Glomerular visceral epithelial cell (primary cell): ENCODE results near the gene ZNF385A.

Source experiments
- DNase-seq: peaks from one replicate; pipeline ENCODE4 v3.0.0-alpha.2; 2016; ENCODE audit errors: extremely low spot score

The ZNF385A gene

DNA sequence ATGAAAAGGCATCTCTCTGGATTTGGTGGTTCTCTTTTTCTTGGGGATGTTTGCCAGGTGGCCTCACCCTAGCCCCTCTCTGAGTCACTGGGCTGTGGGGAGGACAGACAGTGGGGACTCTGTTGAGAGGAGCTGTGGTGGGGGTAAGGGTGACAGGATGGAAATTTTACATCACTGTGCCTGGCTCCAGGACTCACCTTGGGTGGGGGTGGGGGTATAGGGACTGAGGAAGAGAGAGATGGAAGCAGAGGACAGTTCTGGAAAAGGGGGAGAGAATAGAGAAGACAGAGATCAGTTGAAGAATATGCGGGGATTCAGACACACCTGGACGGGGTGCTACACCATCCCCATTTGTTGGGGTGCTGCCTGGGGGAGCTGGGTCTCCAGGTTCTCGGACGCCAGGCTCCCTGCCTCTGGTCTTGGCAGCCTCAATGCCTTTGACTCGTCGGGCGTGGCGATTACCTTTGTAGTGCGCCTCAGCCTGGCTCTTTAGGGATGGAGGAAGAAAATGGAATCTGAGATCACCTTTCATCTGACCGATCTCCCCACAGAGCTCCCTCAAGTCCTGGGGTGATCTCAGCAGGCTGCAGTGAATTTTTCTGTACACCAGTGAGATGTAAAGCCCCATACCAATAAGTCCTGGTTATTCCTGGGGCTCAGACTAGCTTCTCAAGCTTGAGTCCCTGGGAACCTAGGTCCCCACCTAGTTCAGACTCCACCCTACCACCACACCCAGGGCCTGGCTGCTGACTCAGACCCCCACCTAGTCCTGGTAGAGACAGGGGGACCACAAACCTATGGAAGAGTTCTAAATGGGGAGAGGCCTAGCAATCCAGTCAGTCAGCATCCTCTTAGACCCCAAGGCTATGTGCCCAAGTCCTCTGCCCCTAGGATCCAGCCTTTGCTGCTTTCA lies 10.6 kb downstream of the ZNF385A start:
- DNase-seq = no peak

DNA sequence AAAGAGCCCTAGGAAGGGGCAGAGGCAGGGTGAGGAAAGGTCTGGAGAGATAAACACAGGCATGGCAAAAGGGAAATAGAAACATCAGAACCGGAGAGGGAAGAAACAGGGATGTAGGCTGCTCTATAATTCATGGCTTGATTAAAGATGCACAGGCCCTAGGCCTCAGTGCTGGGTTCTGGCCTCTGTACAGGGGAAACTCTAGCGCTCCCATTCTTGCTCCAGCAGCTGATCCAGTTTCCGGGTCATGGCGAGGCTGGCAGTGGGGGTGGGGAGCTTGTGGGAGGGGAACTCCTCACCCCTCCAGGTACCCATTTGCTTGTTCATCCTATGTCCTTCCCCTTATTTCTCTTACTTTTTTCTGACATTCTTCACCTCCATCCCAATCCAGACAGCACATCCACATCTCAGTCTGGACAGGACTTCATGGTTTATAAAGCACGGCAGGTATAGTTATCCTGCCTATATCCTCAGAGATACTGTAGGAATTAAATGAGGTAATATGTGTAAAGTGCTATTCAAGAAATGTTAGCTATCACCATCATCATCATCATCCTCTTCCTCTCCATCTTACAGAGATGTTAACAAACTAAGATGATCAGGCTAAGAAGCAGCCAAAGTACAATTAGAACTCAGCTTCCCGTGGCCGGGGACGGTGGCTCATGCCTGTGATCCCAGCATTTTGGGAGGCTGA lies 12.3 kb downstream of the ZNF385A start:
- no peak for DNase-seq

DNA sequence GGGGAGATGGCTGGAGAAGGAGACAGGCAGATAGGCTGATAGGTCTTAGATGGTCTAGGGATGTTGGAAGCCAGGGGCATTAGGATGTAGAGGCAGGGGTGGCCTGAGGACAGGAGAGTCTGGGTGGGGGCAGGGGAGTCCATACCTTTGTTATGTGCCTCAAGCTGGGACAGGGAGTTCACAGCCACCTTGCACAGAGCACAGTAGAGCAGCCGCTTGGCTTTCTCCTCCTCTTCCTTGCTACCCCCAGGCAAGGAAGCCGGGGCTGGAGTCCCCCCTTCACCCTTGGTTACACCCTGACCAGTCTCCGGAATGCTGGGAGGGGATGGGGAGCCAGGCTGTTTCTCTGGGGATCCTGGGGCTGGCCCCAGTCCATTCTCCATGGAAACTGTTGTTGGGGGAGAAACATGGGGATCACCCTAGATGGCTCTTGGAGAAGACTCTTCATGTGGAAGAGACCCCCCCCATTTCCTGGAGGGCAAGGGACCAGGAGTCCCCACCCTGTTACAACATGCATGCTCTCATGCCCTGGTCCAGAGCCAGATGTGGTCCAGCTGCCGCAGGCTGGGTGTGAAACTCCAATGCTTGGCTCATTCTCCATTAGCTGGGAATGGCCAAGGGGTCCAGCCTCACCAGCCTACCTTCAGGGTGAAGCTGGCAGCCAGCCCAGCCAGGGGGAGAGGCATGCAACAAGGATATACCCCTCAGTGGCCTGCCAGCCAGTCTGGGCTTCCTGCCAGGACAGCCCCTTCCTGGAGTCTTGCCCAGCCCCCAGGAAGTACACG lies 13.0 kb downstream of the ZNF385A start:
- peak; percentile 75 for DNase-seq

DNA sequence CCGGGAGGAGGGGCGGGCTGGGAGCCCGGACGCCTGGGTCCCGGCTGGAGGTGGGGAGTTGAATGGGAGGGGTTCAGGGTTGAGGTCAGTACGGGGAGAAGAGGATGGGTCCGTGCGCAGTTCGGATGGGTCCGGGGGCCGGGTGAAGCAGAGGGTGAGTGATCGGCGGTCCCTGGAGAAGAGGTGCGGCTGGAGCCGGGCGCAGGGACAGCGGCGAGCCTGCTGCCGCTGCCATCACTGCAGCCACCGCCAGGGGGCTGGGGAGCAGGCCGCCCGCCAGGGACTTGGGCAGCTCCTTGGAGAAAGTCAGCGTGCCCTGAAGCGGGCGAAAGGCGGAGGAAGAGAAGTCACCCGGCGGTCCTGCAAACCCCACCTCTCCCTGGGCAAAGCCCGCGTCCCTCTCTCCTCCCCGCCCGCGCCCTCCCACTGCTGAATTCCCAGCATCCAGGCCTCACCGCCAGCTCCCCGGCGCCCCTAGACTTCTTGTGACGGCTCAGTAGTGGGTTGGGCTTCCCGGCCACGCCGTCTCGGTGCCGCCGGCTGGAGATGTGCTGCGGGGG lies 14.3 kb downstream of the ZNF385A start:
- peak; percentile 86 for DNase-seq

DNA sequence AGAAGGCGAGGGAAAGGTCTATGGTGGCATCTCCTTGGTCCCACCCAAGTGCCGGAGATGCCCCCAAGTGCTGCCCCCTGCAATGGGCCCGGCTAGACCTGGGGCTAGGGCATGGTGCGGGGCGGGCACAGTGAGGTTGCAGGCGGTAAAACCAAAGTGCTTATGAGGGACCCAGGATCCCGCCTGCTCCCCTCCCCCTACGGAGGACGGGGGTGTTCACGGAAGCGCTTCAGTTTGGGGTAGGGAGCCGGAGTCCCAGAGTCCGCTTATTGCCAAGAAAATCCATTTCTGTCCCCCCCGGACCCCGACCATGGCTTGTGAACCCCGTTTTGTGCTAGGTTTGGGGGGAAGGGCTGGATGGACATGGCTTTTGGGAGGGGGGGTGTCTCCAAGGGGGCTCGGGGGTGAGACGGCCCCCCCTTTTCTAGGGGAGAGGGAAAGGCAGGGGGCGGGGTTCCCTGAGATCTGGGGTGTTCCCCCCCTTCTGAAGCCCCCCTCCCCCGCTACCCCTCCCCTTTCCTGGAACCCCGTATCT lies 14.9 kb downstream of the ZNF385A start:
- no peak for DNase-seq

DNA sequence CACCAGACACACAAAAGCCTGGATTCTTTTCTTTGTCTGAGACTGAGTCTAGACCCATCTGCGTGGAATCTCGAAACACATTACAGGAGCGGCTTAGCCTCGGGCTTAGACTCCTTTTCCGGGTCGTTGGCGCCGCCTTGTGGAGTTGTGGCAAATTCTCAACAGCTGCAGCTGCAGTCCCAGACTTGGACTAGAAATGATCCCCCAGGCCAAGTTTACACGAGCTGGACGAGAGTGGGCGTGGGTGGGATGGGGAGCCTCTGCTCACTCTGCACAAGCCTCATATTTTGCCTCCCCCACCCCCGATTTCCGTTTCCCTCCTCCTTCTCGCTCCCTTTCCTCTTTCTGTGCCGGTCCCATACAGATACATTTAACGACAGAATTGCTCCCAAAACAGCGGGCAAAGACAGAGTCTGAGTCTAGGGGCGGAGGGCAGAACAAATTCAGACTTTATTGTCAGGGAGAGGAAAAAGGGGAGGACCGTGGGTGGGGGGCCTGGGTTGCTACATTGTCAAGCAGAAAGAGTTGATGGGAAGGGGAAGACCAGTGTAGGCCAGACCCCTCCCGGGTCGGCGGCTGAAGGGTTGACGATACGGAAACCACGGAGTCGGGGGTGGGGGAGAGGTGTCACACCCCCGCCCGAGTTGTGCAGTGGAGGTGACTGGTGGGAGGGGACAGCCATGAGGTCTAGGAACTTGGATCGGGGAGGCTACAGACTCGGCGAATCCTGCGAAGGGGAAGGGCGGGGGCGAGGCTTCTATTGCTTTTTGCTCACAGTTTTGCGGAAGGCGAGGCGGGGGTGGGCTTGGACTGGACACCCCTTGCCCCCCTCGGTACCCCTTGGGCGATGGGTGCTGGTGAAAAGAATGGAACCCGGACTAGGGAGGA lies 15.6 kb downstream of the ZNF385A start:
- DNase-seq = peak; percentile 83

DNA sequence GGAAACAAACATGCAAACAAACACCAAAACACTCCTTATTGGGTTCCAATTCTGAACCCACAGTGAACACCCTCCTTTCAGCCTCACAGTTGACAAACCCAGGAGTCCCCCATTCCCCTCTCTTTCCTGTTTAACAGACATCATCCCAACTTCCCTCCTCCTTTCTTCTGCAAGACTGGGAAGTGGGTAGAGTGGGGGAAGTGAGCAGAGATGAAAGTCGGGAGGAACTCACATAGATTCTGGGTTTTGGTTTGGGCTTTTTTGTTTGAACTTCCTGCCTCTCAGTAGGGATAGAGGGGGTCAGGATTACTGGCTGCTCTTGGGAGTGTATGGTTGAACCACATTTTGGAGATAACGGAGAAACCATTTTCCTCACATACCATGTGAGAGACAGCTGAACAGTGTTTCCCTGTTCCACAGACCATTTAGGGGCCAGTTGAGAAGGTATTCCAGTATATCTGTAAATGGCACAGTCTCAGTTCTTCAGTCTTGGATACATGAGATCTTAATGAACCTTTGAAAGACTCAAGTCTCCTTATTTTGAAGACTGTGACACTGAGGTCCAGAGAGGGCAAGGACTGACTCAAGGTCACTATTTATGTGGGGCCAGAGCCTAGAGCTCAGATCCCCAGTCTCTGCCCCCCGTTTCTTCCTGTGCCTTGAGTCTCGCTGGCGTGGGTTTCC lies 16.4 kb downstream of the ZNF385A start:
- no peak for DNase-seq

DNA sequence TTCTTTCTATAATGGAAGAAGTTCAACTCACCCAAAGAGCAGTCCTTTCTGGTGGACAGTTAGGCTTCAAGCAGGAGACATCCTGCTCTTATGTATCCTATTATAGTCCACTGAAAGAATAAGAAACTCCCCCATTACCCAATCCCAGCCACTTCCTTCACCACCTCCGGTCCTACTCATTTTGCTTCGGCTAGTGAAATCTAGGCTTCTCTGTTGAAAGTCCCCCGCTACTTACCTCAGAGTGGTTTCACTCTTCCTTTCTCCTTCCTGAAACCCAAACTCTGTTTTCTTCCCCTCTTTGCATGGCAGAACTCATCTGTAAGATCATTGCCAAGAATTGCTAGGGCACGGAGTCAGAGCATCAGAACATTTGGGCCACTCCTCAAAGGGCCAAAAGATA lies 20.1 kb downstream of the ZNF385A start, which contains the start of gene GPR84:
Gene GPR84, minus strand, starts transcription at position 74 of the 400 bp plus-strand sequence. CDS start 635 bp downstream, outside the sequence.
- no peak for DNase-seq

DNA sequence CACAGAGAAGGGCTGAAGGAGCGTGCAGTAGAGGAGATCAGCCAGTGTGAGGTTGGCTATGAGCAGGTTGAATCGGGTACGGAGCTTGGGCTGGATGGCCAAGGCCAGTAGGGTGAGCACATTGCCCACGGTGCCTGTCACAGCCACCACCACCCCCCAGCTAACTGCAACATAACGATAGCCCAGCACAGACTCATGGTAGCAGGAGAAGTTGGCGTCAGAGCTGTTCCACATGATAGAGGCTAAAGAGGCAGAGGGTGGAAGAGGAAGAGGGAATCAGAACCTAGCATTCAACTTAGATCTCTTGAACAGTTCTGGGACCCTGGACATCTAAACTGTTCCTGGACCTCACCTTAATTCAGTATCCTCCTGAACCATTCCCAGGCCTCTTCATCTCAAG lies 20.9 kb downstream of the ZNF385A start:
- no peak for DNase-seq

DNA sequence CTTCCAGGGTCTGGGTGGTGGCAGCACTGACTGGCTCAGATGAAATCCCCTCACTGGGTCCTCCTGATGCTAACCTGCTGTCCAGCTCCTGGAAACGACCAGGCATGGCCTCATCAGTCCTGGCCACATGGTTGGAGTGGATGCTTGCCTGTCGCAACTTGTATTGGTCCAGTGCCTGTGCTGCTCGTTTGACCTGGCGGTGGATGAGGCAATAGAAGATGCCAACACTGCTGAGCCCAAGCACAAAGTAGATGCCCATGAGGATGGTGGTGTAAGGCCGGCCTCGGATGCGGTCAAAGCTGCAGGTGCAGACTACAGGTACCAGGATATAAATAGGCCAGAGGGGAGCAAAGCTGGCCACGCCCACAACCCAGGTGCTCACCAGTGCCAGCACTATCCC lies 21.5 kb downstream of the ZNF385A start:
- DNase-seq = no peak

DNA sequence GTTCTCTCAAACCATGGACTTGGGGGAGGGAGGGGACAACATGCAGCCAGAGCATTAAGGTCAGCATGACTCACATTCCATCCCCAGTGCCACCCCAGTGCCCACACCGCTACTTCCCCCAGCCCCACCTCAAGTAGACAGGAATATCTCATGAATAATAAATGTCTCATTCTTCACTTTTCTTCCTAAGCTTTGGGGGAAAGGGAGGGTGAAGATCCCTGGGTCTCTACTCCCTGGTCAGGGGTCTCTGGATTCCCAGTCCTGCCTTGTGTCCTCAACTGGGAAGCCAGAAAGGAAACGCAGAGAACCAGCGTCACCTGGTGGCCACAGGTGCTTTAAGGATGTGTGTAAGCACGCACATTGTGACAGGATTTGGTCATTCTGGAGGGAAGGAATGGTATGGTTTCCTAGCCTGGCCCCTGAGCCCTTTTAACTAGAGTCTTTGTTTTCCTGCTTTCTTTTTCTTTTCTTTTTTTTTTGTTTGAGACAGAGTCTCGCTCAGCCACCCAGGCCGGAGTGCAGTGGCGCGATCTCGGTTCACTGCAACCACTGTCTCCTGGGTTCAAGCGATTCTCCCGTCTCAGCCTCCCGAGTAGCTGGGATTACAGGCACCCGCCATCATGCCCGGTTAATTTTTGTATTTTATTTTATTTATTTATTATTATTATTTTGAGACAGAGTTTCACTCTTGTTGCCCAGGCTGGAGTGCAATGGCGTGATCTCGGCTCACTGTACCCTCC lies 23.6 kb downstream of the ZNF385A start:
- peak; percentile 74 for DNase-seq

DNA sequence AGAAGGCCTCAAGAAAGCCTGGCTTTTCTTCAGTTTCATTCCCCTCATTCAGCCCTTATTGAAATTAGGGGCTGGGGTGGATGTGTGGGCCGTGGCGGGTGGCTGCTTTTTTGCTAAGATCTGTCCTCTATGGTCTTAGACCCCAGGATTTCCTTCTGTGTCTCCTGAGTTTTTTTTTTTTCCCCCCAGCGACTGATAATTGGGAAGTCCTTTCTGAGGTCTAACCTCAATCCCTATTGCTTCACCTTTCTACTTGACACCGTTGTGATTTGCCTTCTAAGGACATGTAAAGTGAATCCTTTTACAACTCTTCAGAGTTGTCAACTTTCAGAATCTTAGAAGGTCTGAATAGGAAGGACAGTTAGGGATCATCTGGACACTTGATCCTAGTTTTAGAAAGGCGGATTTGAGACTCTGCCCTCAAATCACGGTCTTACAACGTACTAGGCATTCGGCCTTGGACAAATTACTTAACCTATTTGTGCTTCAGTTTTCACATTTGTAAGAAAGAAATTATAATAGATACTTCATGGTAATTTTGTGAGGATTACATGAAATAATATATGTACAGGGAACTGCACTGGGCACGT lies 24.7 kb downstream of the ZNF385A start:
- DNase-seq = no peak

DNA sequence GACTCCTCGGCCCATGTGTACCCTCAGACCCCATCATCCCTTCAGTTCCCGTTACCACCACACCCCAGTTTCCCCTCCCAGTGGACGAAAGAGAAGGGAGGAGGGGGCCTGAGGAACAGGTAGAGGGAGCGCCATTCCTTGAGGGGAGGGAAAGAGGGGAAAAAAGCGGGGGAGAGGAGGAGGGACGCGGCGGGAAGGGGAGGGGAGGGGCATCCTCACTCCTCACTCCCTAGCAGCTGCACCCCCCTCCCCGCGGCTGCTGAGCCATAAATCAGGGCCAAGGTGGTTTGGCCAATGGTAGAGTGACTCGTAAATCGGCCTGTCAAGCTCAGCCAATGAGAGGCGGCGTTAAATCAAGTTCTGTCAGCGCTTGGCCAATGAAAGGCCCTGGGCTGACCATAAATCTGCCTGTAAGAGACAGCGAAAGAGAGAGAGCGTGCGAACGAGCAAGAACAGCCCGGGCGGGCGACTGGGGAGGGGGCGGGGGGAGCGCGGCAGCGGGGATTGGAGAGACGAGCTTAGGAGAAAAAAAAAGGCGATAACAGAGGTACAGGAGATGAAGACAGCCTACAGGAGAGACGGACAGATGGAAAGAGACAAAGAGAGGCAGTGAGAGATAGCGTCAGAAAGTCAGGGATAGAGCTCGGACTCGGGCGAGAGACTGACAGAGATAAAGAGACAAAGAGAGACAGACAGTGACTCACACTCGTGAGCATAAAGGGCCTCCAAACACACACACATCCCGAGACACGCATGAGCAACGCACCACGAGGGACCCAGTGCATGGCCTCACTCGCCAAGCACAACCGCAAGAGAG lies 25.4 kb downstream of the ZNF385A start:
- peak; percentile 99 for DNase-seq

DNA sequence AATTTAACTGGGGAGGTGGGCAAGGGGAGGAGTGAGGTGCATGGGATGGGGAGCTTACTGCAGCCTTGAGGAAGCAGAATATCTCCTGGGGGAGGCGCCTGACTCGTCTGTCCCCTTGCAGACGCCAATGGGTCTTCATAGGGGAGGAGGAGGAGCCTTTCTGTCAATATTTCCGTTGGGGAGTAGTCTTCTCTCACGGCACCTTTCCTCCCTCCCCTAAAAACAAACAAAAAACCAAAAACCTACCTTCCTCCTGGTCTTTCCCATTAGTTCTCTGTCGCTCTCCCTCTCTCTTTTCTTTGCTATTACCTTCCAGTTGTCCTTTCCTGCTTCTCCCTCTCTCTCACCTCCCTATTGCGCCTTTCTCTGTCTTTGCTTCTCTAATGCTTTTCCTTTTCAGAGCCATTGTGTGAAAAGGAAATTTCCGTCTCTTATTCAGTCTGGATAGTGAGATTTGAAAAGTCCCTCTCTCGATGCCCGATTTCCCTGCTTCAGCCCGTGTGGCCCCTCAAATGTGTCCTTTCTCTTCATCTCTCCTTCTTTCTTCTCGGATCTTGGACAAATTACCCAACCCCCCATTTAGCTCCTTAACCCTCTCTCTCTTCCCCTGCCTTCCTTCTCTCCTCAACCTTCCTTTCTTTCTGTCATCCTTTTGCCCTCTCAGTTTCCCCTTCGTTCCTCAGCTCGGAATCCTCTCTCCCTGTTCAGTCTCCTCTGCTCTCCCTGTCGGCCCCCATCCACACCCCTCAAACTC lies 26.2 kb downstream of the ZNF385A start:
- DNase-seq = no peak

DNA sequence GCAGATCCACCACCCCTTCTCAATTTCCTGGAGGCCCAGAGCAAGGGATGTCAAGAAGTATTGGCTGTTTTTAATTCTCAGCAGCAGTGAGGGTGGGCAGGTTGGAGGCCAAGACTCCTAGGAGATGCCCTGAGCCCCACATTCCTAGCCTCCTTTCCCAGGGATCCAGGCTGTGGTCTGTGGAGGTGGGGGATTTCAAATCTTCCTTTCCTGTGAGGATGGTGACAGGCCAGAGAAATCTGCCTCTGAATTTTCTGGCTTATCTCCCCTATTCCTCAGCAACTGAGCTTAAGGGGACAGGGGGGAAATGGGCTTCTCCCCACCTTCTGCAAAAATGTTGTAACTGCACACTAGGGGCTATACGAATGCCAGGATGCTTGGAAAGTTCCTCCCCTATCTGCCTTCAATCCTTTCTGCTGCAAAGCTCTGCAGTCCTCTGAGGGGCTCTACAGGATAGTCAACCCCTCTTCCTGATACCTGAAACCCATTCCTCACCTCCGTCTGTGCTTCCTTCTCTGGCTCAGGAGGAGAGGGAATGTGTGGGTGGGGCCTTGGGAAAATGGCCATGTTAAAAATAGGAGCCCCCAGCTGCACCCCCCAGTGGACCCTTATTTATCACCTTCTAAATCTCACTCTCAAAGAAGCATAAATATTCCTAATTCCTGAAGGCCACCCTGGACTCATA lies 26.9 kb downstream of the ZNF385A start:
- no peak for DNase-seq

DNA sequence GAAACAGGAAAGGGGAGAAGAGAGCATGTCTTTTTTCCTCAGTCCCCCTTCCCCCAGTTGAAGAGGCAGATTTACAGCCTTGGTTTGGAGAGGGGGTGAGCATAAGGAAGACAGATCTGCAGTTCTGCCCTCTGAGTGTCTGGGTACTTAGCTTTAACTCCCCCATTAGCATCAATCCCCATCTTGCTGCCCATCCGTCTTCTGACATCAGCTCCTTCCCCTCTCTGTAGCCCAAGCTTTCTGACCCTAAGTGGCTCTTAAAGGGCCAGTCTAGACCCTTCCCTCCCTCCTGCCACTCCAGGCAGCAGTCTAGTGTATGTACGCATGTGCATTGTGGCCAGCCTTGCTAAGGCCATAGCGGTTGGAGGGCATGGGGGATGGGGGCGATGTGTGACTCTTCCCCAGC lies 27.6 kb downstream of the ZNF385A start:
- no peak for DNase-seq

DNA sequence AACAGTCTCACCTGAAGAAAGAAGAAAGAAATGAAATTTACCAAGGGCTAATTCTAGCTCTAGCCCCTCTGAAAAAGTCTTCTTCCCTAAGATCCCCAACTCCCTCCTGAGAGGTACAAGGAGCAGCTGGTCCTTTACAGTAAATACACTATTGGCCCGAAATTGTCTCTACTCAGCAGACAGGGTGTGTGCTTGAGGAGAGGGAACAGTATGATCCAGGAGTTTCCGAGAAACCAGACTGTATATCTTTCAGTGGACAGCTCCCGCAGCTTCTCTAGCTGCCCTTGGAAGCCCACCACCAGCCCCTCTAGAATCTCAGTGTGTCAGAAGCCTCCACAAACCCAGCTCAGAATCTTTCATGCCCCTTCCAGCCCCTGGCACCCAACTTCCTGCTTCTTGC lies 28.3 kb downstream of the ZNF385A start:
- DNase-seq = no peak
